K562 (cell line): ENCODE results near the gene NMRAL1.

ENCODE experiments used
- BRCA1 ChIP-seq, 2 experiments: fragments of 450-650 bp in 1 of 2; sonication (generic) in 1 of 2; formaldehyde crosslinking in 1 of 2; IDR thresholded peaks; 2 replicates each; pipeline versions ENCODE4 v1.5.0 to v1.6.1; 2017 to 2020; ENCODE audit warnings: mild to moderate bottlenecking in 1 of 2, missing genetic modification reagents in 1 of 2
- CEBPB ChIP-seq: fragments of 450-650 bp; IDR thresholded peaks from 2 replicates; pipeline ENCODE4 v1.6.1; 2016; ENCODE audit warnings: missing genetic modification characterization, missing compliant biosample characterization
- CHD2 ChIP-seq: IDR thresholded peaks from 2 replicates; pipeline ENCODE4 v1.6.1; 2011; ENCODE audit warnings: low read depth, low read length
- DLX4 ChIP-seq: fragments of 250-450 bp; sonication (Bioruptor Pico); IDR thresholded peaks from 2 replicates; pipeline ENCODE4 v1.6.1; 2021; ENCODE audit warnings: mild to moderate bottlenecking
- EWSR1 ChIP-seq: fragments of 450-650 bp; IDR thresholded peaks from 2 replicates; pipeline ENCODE4 v1.6.1; 2018; ENCODE audit warnings: borderline replicate concordance, mild to moderate bottlenecking, low read depth, moderate library complexity; ENCODE audit not compliant: partially characterized antibody
- MAFK ChIP-seq: IDR thresholded peaks from 2 replicates; pipeline ENCODE4 v1.6.1; 2011; ENCODE audit warnings: low read length, improper control_type of control experiment
- MEF2A ChIP-seq: IDR thresholded peaks from 2 replicates; pipeline ENCODE4 v1.6.1; 2011; ENCODE audit warnings: low read depth, mild to moderate bottlenecking, low read length, moderate library complexity; ENCODE audit not compliant: control insufficient read depth
- MYBL2 ChIP-seq, 2 experiments: fragments of 450-650 bp in 1 of 2; sonication (generic) in 1 of 2; formaldehyde crosslinking in 1 of 2; IDR thresholded peaks; 2 replicates each; pipeline versions ENCODE4 v1.6.1 to v1.8.1; 2017 to 2022; ENCODE audit warnings: borderline replicate concordance in 1 of 2, inconsistent platforms in 1 of 2, low read depth in 1 of 2, mild to moderate bottlenecking in 1 of 2, missing genetic modification reagents in 1 of 2, moderate library complexity in 1 of 2
- SMARCA4 ChIP-seq: fragments of 450-650 bp; IDR thresholded peaks from 2 replicates; pipeline ENCODE4 v1.6.1; 2016
- ZBTB11 ChIP-seq, 3 experiments: fragments of 200-800 bp in 1 of 3; fragments of 250-450 bp in 1 of 3; fragments of 450-650 bp in 1 of 3; sonication (Bioruptor Pico) in 1 of 3; sonication (Bioruptor generic) in 1 of 3; formaldehyde crosslinking in 1 of 3; IDR thresholded peaks; 2 replicates each; pipeline versions ENCODE4 v1.6.1 to v1.8.0; 2016 to 2022; ENCODE audit warnings: mild to moderate bottlenecking in 2 of 3, missing genetic modification characterization in 2 of 3, missing compliant biosample characterization in 1 of 3, moderate library complexity in 1 of 3
- TF ChIP-seq, protein P1 (sequence below), 2 experiments: IDR thresholded peaks; 2 replicates each; pipeline ENCODE4 v1.6.1; 2011; ENCODE audit warnings: borderline replicate concordance in 1 of 2, control low read depth in 1 of 2, low read depth in 1 of 2, low read length in 1 of 2, mild to moderate bottlenecking in 1 of 2, mixed read lengths in 1 of 2, moderate library complexity in 1 of 2; ENCODE audit not compliant: insufficient read depth in 1 of 2, insufficient read length in 1 of 2, poor library complexity in 1 of 2, severe bottlenecking in 1 of 2; ENCODE audit errors: extremely low read depth in 1 of 2

DNA sequence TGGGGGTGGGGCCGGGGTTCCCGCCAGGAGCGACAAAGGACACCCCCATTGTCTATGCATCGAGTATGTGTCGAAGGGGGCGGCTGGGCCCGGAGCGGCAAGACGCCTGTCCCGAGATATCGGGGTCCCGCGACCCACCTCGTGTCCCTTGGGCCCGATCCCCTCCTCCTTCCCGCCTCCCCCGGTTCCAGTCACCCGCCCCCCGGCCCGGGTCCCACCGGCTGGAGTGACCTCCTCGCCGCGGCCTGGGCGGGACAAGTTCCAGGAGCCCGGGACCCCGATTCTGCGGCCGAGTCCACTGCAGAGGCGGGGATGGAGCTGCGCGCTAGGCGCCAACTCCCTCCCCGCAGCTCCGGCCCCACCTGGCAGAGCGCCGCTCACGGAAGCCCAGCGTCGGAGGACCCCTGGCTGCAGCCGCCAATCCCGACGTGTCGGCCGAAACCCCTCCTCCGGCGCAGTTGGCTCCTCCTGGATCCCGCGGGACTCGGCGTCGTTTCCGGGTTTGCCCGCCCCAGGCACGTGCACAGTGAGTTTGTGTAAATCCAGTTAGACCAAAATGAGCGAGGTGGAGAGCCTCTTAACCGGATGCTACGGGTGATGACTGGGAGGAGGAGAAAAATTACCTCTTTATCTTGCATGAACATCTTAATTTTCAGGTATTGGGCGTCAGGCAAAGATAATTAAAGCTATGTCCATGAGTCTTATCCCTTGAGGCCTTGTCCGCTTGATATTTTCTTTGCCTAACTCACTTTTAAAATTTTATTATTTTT lies at the start of gene NMRAL1:
- TF ChIP-seq EWSR1 (no peak), ZBTB11 (CRISPR knock-in tag; IDR thresholded peaks at IDR 0.05) (peak in 1 of 3 experiments; percentile 50; a peak in 1 of 6 replicates), DLX4 (no peak), BRCA1 (IDR thresholded peaks at IDR 0.05) (no peak), BRCA1 (CRISPR knock-in tag; IDR thresholded peaks at IDR 0.05) (no peak), MAFK (0 out of 2 replicates have a peak, but pooled peaks have one; percentile 42), MYBL2 (IDR thresholded peaks at IDR 0.05; ENCODE audit: low read depth) (no peak), MYBL2 (CRISPR knock-in tag; IDR thresholded peaks at IDR 0.05; ENCODE audit: borderline replicate concordance) (no peak), SMARCA4 (0 out of 2 replicates have a peak, but pooled peaks have one; percentile 15), CEBPB (tag) (no peak), MEF2A (no peak), CHD2 (peak; percentile 98)
- TF ChIP-seq, protein P1, sequence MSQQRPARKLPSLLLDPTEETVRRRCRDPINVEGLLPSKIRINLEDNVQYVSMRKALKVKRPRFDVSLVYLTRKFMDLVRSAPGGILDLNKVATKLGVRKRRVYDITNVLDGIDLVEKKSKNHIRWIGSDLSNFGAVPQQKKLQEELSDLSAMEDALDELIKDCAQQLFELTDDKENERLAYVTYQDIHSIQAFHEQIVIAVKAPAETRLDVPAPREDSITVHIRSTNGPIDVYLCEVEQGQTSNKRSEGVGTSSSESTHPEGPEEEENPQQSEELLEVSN (IDR thresholded peaks at IDR 0.05; ENCODE audit: borderline replicate concordance in 1 of 2, extremely low read depth in 1 of 2, insufficient read depth in 1 of 2, insufficient read length in 1 of 2, low read depth in 1 of 2, low read length in 1 of 2, poor library complexity in 1 of 2, severe bottlenecking in 1 of 2), result peak; percentile 92 to 94
